HG03342 (cell line): Measurements from ENCODE around the gene CASP9.

Experiments
- ATAC-seq: cut with Tn5 transposase; IDR thresholded peaks from one replicate; pipeline ENCODE4 v1.9.1; 2021; ENCODE audit warnings: mild to moderate bottlenecking, moderate library complexity; ENCODE audit not compliant: unreplicated experiment

CASP9 gene

DNA sequence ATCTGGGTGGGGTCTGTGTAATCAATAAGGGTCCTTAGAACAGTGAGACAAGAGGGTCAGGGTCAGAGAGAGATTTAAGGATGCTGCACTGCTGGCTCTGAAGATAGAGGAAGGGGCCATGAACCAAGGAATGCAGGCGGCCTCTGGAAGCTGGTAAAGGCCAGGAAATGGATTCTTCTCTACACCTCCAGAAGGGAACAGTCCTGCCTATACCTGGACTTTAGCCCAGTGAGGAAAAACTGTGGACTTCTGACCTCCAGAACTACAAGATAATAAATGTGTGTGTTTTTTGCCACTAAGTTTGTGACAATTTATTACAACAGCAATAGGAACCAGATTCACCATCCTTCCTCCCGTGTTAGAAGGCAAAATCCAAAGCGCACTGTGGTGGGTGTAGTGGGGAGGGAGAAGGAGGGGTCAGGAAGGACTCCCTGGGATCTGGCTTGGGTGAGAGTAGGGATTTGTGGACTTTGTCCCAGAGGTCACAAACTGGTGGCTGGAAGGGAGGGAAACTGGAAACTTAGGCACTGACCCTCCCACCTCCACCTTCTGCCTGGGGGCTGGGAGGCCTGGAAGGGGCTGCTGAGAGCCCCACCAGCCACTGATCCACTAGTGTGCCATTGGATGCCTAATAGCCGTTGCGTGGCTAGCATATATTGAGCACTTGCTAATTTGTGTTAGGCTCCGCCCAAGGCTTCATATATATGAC lies 72.8 kb downstream of the CASP9 start:
- ATAC-seq, result no peak

GRCh38 chr1:15449567-15449966 lies 74.4 kb downstream of the CASP9 start:
- ATAC-seq, result no peak

DNA sequence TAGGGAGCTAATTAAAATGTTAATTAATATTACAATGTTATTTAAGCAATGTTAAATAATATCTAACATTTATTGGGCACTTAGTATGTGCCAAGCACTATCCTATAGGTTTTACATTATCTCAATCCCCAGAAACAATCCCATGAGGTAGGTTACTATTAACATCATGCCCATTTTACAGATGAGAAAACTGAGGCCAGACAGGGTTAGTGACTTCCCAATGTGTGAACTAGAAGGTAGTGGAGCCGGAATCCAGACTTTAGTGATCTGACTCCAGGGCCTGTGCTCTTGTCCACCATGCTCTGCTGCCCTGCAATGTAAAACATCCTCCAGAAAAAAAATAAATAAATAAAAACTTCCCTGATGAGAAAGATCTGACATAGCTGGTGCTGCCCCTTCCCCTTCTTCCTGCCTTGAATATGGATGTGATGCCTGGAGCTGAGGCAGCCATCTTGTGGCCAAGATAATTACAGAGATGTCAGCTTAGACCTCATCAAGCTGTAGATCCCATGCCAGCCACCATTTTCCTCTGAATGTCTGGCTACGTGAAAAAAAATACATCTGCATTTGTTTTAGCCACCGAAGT lies 75.0 kb downstream of the CASP9 start:
- ATAC-seq, result no peak

- no peak for ATAC-seq
Observed at GRCh38 chr1:15446212-15446611, 77.8 kb downstream of the CASP9 start.

GRCh38 chr1:15445390-15446122 lies 78.5 kb downstream of the CASP9 start:
- ATAC-seq, result no peak

DNA sequence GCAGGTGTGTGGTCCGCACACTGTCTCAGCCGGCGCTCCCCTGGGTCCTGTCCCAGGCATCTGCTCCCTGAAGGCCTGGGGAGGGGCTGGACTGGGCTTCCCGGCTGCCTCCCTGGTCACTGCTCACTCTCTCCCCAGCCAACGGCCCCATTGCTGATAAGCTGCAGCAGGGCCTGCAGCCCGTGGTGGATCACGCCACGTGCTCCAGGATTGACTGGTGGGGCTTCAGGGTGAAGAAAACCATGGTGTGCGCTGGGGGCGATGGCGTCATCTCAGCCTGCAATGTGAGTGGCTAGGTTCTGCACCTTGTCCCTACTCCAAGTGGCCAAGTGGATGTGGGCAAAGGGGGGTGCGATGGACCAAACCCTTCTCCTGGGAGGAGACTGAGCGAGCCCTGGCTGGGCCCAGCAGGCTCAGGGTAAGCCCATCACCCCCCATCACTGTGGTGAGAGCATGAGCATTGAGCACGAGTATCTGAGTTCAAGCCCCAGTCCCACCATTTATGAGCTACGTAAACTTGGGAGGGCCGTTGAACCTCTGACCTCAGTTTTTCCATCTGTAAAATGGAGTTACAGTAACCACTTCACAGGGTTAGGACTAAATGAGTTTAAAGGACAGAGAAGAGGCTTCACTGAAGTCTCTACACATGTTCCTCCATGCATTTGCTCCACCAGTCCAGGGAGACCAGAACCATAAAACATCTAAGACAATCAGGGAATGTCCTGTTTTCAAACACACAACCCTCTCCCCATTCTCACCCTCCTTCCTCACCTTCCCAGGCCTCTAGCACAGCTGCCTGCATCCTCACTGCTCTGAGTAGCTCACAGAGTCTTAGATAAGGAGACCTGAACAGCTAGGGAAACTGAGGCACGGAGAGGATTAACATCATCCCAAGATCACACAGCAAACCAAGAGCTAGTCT lies 79.3 kb downstream of the CASP9 start:
- ATAC-seq, result no peak

DNA sequence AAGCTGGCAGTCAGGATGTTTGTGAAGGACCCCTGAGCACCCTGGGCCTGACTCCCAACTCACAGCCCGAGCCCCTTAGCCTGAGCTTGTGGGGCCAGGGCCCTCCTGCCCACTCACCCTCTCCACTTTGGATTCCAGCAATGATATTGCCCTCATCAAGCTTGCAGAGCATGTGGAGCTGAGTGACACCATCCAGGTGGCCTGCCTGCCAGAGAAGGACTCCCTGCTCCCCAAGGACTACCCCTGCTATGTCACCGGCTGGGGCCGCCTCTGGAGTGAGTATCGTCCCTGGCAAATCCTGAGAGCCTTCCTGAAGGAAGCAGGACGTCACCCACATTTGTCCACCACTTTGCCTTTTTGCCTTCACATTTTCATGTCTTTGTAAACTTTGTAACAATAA lies 80.7 kb downstream of the CASP9 start:
- no peak for ATAC-seq

GRCh38 chr1:15442759-15443158 lies 81.3 kb downstream of the CASP9 start:
- ATAC-seq, result no peak

DNA sequence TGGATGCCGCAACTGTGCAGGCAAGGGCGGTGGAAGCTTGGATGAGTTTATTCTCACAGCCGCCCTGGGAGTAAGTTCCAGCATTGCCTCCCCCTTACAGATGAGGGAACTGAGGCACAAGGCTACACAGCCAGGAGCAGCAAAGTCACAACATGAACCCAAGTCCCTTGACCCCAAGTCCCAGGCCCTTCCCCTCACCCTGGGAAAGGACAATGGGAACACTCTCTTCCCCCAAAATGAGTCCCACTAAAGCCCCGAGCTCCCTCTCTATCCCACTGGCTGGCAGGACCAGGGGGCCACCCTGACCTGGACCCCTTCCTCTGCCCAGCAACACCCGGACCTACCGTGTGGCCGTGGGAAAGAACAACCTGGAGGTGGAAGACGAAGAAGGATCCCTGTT lies 81.9 kb downstream of the CASP9 start:
- no peak for ATAC-seq
